DOHH2 (cell line): Measurements from ENCODE around the gene PTBP1.

ENCODE experiments used
- EZH2phosphoT487 ChIP-seq: fragments of 200-600 bp; sonication (generic); IDR thresholded peaks from 2 replicates; pipeline ENCODE4 v1.6.1; 2017; ENCODE audit warnings: borderline replicate concordance, mild to moderate bottlenecking, antibody characterized with exemption, low read length, moderate library complexity, mixed read lengths
- TF ChIP-seq, protein P1 (sequence below): fragments of 200-600 bp; sonication (generic); IDR thresholded peaks from one replicate; pipeline ENCODE4 v1.5.1; 2014; ENCODE audit warnings: antibody characterized with exemption, mild to moderate bottlenecking, low read depth, low read length; ENCODE audit not compliant: poor library complexity, severe bottlenecking

GRCh38 chr19:782878-783668 lies 14.2 kb upstream of the PTBP1 start:
- TF ChIP-seq, protein P1, sequence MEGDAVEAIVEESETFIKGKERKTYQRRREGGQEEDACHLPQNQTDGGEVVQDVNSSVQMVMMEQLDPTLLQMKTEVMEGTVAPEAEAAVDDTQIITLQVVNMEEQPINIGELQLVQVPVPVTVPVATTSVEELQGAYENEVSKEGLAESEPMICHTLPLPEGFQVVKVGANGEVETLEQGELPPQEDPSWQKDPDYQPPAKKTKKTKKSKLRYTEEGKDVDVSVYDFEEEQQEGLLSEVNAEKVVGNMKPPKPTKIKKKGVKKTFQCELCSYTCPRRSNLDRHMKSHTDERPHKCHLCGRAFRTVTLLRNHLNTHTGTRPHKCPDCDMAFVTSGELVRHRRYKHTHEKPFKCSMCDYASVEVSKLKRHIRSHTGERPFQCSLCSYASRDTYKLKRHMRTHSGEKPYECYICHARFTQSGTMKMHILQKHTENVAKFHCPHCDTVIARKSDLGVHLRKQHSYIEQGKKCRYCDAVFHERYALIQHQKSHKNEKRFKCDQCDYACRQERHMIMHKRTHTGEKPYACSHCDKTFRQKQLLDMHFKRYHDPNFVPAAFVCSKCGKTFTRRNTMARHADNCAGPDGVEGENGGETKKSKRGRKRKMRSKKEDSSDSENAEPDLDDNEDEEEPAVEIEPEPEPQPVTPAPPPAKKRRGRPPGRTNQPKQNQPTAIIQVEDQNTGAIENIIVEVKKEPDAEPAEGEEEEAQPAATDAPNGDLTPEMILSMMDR: no peak
- no peak for TF ChIP-seq EZH2phosphoT487
